Hepatic stellate cell (primary cell): ENCODE data around the gene SCGN.

Experiments used
- DNase-seq: peaks from one replicate; pipeline ENCODE4 v3.0.0; 2011; ENCODE audit warnings: low spot score

Gene SCGN

DNA sequence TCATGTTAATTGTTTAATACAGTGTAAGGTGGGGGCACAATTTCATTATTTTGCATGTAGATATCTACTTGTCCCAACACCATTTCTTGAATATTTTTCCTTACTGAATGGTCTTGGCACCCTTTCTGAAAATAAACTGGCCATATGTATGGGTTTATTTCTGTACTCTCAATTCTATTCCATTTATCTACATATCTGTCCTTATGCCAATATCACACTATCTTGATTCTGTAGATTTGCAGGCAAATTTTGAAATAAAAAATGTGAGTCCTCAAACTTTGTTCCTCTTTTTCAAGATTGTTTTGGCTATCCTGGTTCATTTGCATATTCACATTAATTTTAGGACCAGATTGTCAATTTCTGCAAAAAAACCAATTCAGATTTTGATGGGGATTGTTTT lies 34.8 kb downstream of the SCGN start:
- DNase-seq = no peak

DNA sequence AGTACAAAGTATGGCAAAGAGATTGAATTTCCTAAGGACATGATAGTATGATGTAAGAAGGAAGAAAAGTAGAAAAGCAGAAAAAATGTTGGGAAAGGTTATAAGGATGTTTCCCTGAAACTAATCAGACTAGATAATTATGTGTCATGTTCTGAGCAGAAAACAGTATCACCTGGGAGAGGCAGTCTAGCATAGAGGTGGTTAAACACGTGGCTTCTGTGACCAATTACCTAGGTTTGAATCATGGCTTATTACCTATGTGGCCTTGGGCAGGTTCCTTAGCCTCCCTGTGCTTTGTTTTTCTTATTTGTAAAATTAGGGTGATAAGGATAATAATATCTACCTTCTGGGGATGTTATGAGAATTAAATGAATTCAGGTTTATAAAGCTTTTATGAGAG lies 38.0 kb downstream of the SCGN start:
- no peak for DNase-seq

DNA sequence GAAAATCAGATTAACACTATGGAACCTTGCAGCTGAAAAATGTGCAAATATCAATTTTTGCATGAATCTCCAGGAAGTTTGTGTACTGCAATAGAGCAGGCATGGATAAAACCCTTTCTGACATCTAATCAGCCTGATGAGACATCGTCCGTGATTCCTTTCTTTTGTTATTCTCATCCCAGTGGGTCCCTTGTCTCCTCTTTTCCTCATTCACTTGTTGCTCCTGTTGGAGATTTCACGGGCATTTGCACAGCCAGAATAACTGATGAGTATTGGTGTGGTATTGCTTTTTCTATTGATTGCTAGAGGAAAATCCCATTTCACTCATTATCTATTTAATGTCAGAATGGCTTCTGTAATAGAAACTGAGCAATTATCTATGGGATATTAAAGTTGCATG lies 39.9 kb downstream of the SCGN start:
- no peak for DNase-seq

DNA sequence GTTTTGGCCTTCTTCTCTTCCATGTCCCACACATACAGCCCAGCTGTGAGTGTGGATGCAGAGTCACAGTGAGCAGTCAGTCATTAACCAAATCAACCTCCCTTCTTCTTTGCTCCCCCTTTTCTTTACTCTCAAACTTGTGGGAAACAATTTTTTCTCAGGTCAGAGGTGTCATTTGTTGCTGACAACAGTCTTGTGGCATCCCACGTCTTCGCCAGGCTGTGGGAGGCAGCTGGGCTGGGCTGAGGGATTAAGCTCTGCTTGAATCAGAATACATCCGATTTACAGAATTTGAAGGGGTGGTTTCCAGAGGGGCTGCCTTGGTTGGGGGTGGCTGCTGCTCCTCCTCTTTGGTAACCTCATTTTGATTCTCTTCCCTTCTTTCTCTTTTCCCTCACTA lies 40.5 kb downstream of the SCGN start:
- no peak for DNase-seq

DNA sequence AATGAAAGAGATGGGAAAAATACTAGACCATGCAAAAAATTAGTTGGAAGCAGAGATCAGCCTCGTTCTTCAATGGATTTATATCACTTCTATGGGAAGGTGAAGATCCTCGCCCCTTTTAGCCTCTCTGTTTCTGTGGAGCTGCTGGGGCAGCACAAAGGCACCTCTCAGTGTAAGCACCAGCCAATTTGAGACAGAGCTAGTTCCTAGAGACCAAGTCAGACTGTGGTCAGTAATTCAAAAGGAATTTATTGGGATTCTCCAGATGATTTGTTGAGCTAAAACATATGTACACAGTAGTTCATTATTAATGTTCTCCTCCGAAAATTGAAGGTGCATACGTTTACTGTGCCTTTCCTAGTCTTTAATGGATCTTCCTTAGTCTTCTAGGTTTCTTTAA lies 42.4 kb downstream of the SCGN start:
- DNase-seq = no peak

DNA sequence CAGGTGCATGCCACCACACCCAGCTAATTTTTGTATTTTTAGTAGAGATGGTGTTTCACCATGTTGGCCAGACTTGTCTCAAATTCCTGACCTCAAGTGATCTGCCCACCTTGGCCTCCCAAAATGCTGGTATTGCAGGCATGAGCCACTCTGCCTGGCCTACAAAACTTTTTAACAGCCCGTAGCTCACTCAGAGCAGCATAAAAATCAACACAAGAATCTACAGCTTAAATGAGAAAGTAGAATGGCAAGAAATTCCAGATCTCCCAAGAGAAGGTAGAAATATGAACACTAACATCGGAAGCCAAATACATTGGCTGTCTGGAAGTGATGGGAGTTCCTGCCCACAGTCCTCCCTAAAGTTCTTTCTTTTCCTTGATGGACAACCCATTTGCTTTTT lies 43.7 kb downstream of the SCGN start:
- no peak for DNase-seq

DNA sequence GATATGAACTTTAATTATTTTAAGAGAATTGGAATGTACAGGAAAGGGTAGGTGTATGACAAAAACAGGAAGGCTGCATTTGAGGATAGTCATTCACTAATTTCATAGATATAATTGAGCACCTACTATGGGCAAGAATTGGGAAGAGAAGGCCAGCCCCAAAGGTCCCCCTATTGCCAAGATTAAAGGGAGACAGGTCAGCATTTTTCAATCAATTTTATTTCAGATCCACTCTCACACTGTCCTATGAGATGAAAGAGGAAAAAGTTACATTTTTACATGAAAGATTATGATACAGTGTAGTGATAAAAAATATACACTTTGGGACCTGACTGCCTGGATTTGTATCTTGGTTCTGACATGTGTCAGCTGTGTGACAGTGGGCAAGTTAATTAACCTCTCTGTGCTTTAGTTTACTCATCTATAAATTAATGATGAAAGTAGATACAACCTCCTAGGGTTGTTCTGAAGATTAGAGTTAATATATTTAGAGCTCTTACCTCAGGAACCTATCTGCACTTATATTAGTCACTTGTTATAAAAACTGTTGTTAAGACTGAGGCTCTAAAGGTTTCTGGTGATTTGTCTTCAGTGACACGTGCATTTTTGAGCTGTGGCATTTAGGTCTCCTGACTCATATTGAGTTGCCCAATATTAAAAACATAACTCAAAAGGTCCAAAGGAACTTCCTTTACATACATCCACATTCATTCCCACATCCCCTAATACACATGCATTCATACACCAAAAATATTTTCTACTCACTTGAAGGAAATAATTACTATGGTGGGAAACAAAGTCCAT lies 45.7 kb downstream of the SCGN start:
- no peak for DNase-seq

DNA sequence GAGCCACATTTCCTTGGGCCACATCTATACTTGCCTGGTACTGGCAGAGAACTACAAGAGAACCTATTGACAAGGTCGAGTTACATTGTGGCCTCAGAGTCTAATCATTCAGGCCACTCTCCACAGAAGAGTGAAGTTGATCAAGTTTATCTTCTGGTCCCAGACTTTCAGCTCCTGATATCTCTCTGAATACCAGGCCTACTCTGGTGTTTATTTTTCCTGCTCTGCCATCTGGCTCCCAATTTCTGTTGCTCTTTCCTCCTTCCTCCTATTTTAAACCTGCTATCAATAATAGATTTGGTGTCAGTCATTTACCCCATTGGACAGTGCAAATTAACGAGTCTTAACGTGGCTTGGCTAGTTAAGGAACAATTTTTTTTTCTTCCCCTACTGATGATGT lies 46.6 kb downstream of the SCGN start:
- DNase-seq = no peak

DNA sequence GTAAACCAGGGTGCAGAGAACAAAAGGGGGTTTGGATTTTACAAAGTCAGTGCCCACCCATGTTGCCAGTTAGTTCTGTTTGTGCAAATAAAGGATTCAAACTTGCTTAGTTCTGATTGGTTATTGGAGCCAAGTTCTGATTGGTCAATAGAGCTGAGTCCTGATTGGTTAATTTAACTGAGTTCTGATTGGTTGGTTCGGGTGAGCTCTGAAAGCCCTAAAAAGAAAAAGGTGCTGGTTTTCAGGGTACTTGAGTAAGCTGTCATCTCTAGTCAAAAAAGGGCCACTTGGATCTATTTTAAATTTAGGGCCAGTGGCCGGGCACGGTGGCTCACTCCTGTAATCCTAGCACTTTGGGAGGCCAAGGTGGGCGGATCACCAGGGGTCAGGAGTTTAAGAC lies 47.6 kb downstream of the SCGN start:
- no peak for DNase-seq

DNA sequence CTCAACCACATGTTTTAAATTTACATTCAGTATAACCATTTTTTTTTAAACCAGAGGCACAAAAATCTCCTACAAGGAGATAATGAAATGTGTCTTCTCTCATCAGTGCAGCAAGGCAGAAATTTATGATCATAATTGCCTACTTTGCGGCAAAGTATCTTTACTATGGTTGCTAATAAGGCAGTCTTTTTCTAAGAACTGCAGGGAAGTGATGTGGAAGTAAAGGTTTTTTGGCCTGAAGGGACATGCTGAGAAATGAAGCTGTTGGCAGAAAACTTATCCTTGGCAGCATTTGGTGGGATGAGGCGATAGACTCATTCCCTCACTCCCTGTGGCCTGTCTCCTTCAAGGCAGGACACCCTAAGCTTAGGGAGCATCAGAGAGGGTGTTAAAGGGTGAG lies 48.7 kb downstream of the SCGN start:
- no peak for DNase-seq

DNA sequence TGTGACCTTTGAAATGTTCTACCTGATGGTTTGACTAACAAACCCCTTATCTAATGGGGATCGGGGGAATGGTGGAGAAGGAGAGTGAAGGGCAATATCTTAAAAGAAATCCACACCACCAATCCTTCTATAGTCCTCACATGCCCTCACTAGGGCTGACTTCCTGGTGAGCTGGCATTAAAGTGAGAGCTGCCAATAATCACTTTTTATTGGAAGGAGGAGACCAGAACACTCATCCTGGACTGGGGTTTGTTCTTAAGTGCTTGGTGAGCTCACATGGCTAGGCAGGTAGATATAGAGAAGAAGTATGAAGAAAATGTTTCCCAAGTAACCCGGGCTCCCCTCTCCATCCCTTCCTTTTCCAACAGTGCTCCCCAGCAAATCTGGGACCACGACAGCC lies 49.8 kb downstream of the SCGN start:
- no peak for DNase-seq

DNA sequence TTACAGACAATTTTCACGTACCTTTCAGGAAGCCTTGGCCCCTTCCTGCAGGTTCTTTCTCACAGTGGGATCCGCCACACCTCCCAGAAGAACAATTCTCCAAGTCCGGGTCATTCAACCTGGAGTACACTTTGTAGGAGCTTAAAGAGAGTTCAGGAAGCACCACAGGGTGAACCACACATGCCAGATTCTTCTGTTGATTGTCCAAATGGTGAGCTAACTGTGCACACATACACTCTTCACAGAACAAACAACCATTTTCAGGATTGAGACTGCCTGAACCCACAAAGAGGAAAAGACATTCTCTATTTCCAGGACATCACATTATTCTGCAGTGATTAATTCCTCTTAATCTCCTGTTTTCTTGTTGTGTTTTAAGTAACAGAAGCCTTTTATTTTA lies 51.0 kb downstream of the SCGN start:
- DNase-seq = no peak

DNA sequence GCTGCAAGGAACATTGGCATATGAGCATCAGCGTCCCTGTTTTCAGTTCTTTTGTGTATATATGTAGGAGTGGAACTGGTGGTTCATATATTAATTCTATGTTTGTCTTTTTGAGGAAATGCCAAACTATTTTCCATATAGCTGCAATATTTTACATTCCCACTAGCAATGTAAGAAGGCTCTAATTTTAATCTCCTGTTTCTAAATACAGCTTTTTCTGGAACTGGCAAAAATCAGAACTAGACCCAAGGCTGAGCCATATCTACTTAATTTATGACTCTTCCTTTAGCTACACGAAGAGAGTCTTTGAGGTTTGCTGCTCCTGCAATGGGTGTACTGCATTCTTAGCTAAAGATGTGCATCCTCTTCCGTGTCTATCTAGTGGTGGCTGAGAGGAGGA lies 52.0 kb downstream of the SCGN start:
- DNase-seq = no peak

DNA sequence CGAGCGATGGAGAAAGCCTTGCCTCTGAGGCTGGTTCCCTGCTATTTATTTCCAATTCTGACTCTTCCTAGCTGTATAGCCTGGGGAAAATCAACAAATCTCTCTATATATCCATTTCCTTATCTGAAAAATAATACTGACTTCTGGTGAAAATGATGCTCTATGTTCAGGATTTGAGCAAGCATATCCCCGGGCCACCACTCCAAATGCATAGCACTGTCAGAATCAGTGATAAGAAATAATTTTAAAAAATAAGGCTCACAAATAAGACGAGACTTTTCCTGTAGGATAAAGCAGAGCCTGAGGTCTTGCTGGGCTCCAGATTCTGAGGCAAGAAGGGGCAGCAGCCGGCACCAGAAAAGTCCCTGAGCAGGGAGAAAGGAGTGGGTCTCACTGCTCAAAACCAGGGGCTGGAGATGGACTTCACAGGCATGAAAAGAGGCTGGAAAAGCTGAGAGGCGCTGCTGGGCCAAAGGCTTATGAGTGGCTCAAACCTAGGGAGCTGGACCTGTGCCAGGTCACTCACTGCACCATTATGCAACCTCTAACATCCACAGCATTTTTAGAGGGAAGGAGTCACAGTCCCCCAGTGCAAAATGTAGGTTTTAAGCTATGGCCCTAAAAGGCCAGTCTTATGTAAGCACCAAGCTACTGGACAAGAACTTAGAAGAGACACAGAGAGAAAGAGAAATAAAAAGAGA lies 54.4 kb downstream of the SCGN start:
- DNase-seq = no peak

DNA sequence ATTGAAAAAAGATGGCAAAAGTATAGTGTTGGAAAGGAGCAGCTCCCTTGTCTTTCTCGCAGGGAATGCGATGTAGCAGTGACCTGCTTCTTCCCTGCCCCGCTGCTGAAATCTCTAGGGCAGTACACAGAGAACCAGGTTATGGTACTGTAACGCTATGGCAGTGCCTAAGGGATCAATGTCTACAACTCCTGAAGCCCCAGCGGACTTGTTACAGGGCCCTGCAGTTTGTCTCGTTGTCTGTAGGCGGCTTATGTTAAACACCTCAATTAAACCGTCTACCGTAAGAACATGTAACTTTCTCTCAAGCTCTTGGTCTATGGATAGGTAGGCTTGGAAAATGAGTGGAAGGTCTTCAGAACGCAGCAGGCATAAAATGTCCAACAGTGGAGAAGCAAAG lies 57.7 kb downstream of the SCGN start:
- DNase-seq = no peak

DNA sequence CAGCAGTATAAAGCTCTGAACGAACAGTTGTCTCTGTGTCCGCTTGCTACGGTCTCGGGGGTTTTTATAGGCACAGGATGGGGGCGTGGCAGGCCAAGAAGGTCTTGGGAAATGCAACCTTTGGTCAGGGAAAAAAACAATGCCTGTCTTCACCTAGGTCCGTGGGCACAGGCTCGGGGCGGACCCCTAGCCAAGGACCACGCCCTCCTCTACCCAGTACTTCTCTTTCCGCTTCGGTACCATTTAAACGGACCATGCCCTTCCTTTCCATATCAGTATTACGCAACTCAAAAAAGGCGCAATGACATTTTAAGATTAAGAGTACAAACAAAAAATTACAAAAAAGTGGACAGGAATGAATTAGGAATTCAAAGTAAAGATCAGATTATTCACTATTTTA lies 58.3 kb downstream of the SCGN start:
- DNase-seq = no peak

DNA sequence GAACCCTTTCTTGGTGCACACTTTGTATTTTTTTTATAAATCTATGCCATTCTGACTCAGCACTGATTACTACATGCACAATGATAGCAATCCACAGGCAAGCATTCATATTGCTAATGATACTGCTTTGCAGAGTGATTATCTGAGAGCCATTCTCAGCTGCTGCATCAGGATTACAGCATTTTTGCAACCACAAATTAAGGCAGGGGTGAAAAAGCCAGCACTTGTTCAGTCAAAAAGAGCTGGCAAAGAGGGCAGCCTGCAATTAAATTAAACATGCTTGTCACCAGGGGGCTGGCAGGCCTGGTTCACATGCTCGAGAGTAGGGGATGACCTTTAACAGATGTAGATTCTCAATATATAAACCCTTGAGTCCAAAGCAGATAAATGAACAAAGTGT lies 61.8 kb downstream of the SCGN start:
- DNase-seq = no peak

DNA sequence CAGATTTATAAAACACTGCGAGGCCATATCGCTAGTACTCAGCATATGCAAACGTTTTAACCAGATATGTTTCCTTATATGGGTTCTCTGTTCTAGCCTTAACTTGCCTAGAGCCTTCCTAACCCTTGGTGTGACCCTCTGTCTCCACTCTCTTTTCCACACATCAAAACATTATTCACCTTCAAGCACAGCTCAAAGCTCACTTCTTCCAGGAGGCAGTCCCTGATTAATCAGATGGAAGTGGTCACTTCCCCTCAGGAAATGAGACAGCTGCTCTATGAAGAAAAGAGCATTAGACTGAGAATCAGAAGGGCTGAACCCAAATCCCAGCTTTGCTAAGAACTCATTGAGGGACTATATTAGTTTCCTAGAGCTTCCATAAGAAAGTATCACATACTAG lies 62.8 kb downstream of the SCGN start:
- no peak for DNase-seq

DNA sequence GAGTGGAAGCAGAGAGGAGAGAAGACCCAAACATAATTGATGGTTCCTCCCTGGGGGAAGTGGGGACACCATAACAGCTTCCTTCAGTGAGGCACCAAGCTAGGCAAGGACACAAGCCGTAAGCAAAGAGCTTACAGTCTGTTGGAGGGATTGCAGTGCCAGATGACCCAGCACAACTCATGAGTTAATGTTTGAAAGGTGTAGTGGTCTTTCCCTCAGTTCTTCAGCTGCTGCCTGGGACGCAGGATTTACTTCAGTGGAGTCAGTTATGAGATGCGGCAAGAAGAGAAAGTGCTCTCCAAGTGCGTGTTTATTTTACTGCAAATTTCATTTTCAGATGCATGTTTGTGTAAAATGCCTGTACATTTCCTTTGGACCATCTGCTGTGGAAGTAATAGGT lies 63.8 kb downstream of the SCGN start:
- DNase-seq = no peak

DNA sequence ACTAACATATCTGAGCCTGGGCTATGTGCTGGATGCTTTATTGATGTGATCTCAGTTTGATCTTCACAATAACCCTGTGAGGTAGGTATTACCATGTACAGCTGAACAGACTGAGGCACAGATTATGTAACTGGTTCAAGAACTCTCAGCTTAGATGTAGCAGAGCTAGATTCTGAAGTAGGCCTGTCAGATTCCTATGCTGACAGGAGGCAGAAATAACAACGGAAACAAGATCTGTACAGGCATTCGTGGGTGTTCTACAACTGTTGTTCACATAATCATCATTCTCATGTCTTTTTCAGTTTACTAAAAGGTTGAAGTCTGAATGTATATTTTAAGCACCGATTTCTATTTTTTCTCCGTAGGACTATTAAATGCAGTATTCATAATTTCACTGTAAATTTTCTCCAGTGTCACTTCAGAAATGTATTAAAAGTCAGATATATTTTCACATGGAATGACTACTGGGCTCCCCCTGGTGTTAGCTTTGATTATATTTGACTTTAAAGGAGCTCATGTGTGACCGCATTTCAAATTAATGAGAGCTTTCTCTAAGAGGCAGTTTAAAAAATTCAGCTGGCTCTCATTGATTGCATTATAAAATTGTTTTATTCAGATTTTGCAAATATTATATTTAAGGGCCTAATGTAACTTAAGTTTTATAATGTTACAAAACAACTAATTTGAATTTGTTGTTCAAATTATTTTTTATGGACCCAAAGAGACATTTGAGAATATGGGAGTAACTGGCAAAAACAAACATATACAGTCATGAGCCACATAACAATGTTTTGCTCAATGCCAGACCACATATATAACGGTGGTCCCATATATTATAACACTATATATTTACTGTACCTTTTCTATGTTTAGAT lies 66.1 kb downstream of the SCGN start:
- peak; percentile 23 for DNase-seq

DNA sequence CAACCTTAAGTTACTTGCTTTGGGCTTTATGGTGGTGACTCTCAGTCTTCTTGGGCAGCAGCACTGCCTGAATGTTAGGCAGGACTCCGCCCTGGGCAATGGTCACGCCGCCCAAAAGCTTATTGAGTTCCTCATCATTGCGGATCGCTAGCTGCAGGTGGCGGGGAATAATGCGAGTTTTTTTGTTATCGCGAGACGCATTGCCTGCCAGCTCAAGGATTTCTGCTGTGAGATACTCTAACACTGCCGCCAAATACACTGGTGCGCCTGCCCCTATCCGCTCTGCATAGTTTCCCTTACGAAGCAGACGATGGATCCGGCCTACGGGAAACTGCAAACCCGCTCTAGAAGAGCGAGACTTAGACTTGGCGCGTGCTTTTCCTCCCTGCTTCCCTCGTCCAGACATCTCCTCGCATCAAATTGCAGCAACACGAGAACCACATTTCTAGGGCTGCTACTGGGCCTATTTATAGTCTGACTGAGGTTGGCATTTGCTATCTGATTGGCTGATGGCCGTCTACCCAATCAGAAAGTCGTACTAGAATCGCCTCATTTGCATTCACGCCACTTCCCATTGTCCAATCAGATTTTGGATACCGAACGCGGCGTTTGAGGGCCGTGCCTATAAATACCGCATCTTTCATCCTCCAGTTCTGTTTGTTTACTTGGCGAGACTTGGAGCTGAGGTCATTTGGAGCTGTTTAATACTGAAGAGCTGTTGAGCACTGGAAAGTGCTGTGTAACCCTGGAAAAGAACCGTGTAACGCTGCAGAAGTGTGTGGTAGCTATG lies 74.3 kb downstream of the SCGN start:
- no peak for DNase-seq

DNA sequence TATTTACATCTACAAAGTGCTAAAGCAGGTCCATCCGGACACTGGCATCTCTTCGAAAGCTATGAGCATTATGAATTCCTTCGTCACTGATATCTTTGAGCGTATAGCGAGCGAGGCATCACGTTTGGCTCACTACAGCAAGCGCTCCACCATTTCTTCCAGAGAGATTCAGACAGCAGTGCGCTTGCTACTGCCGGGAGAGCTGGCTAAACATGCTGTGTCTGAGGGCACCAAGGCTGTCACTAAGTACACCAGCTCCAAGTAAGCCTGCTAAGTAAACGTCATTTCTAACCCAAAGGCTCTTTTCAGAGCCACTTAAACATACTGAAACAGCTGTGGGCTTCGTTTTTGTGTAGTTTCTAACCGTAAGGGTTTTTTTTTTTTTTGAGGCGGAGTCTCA lies 75.0 kb downstream of the SCGN start:
- no peak for DNase-seq
